IMR-90 (cell line): ENCODE results near the gene SLX4IP. TPM values are rescaled to one million over a fixed set of nuclear protein-coding genes. Genes with fewer than 3 reads are reported as not detected.

Experiments used
- ATAC-seq: fragments of 200-7000 bp; cut with Tn5 transposase; 2 replicates; pipeline ENCODE4 v1.9.1; 2020; ENCODE audit warnings: low read depth, mild to moderate bottlenecking, moderate library complexity
- BruUV-seq: library from RNA; stranded (reverse); fragments of 400-500 nt; replicated peaks from 2 replicates; lab custom pipeline; 2021; lab: Mats Ljungman, UMichigan
- CTCF ChIA-PET: fragments of 300-600 bp; formaldehyde crosslinking; extraction: SDS; loops from one replicate; lab custom pipeline; 2021; ENCODE audit warnings: antibody characterized with exemption; lab: Yijun Ruan, JAX
- POLR2A ChIA-PET: fragments of 300-600 bp; sonication (Branson Sonifier 250); formaldehyde crosslinking; loops from one replicate; lab custom pipeline; 2022; ENCODE audit warnings: antibody characterized with exemption; ENCODE audit not compliant: unreplicated experiment; lab: Charles Lee
- DNase-seq: peaks from one replicate; pipeline ENCODE4 v3.0.0; 2013
- H2AFZ ChIP-seq: replicated peaks from 2 replicates; pipeline ENCODE3; 2013; ENCODE audit warnings: low read length, mild to moderate bottlenecking; ENCODE audit not compliant: poor library complexity
- H2AK5ac ChIP-seq: 2 replicates; pipeline ENCODE4 v1.6.1; 2013; ENCODE audit warnings: low read depth, low read length, inconsistent platforms
- H2AK9ac ChIP-seq: replicated peaks from 2 replicates; pipeline ENCODE3; 2013; ENCODE audit warnings: mild to moderate bottlenecking, low read depth, low read length, moderate library complexity; ENCODE audit not compliant: poor library complexity
- H2BK120ac ChIP-seq: 2 replicates; pipeline ENCODE4 v1.6.1; 2013; ENCODE audit warnings: low read depth, low read length, inconsistent platforms
- H2BK15ac ChIP-seq: 3 replicates; pipeline ENCODE4 v1.6.1; 2013; ENCODE audit warnings: low read depth, low read length, inconsistent platforms
- H2BK20ac ChIP-seq: 2 replicates; pipeline ENCODE4 v1.6.1; 2013; ENCODE audit warnings: low read depth, mild to moderate bottlenecking, inconsistent platforms, low read length, moderate library complexity
- H2BK5ac ChIP-seq: 2 replicates; pipeline ENCODE4 v1.6.1; 2013; ENCODE audit warnings: mild to moderate bottlenecking, low read depth, low read length, inconsistent platforms; ENCODE audit not compliant: poor library complexity, severe bottlenecking
- H3K14ac ChIP-seq: replicated peaks from 2 replicates; pipeline ENCODE4 v1.6.1; 2013; ENCODE audit warnings: low read depth, low read length, inconsistent platforms
- H3K18ac ChIP-seq: 2 replicates; pipeline ENCODE4 v1.6.1; 2013; ENCODE audit warnings: low read depth, low read length, control low read depth
- H3K23ac ChIP-seq: 2 replicates; pipeline ENCODE4 v1.6.1; 2013; ENCODE audit warnings: low read depth, low read length, inconsistent platforms
- H3K27ac ChIP-seq: 2 replicates; pipeline ENCODE4 v1.5.1; 2013; ENCODE audit warnings: mild to moderate bottlenecking, control low read depth, low read length; ENCODE audit not compliant: insufficient read depth
- H3K27me3 ChIP-seq: 2 replicates; pipeline ENCODE4 v1.6.1; 2013; ENCODE audit warnings: low read length; ENCODE audit not compliant: control insufficient read depth, insufficient read depth
- H3K36me3 ChIP-seq: 2 replicates; pipeline ENCODE4 v1.6.1; 2013; ENCODE audit warnings: low read length, mixed read lengths; ENCODE audit not compliant: control insufficient read depth, insufficient read depth
- H3K4ac ChIP-seq: 2 replicates; pipeline ENCODE4 v1.6.1; 2013; ENCODE audit warnings: low read depth, low read length, inconsistent platforms
- H3K4me1 ChIP-seq: 2 replicates; pipeline ENCODE4 v1.6.1; 2013; ENCODE audit warnings: low read length, mixed read lengths; ENCODE audit not compliant: control insufficient read depth, insufficient read depth
- H3K4me2 ChIP-seq: 2 replicates; pipeline ENCODE4 v1.6.1; 2013; ENCODE audit warnings: low read depth, mild to moderate bottlenecking, control low read depth, low read length, moderate library complexity
- H3K4me3 ChIP-seq: 2 replicates; pipeline ENCODE4 v1.5.1; 2013; ENCODE audit warnings: low read depth, mild to moderate bottlenecking, control low read depth, low read length, moderate library complexity; ENCODE audit not compliant: insufficient read depth
- H3K56ac ChIP-seq: 2 replicates; pipeline ENCODE4 v1.6.1; 2013; ENCODE audit warnings: low read length, inconsistent platforms; ENCODE audit not compliant: insufficient read depth; ENCODE audit errors: extremely low read depth
- H3K79me1 ChIP-seq, 2 experiments: 2 replicates each; pipeline ENCODE4 v1.6.1; 2013; ENCODE audit warnings: low read length in 2 of 2, inconsistent platforms in 1 of 2, low read depth in 1 of 2
- H3K9ac ChIP-seq: 2 replicates; pipeline ENCODE4 v1.6.1; 2013; ENCODE audit warnings: low read depth, low read length, control low read depth
- H3K9me1 ChIP-seq: 2 replicates; pipeline ENCODE4 v1.6.1; 2013; ENCODE audit warnings: low read length, inconsistent platforms; ENCODE audit not compliant: insufficient read depth
- H3K9me3 ChIP-seq: 2 replicates; pipeline ENCODE4 v1.6.1; 2013; ENCODE audit warnings: low read length; ENCODE audit not compliant: control insufficient read depth, insufficient read depth
- H4K20me1 ChIP-seq: 2 replicates; pipeline ENCODE4 v1.6.1; 2013; ENCODE audit warnings: low read length, inconsistent platforms; ENCODE audit not compliant: insufficient read depth
- H4K5ac ChIP-seq: 2 replicates; pipeline ENCODE4 v1.6.1; 2013; ENCODE audit warnings: mild to moderate bottlenecking, low read depth, low read length, control low read depth
- H4K8ac ChIP-seq, 2 experiments: 2 replicates each; pipeline ENCODE4 v1.6.1; 2013; ENCODE audit warnings: low read depth in 2 of 2, low read length in 2 of 2, control low read depth in 1 of 2, inconsistent platforms in 1 of 2
- H4K91ac ChIP-seq: 2 replicates; pipeline ENCODE4 v1.6.1; 2013; ENCODE audit warnings: low read depth, low read length, inconsistent platforms; ENCODE audit not compliant: insufficient read depth
- BHLHE40 ChIP-seq: fragments of 150-350 bp; IDR thresholded peaks from 2 replicates; pipeline ENCODE4 v1.6.1; 2016; ENCODE audit warnings: mild to moderate bottlenecking, low read depth, low read length
- CHD1 ChIP-seq: IDR thresholded peaks from 2 replicates; pipeline ENCODE4 v1.6.1; 2012; ENCODE audit warnings: low read depth, low read length, improper control_type of control experiment
- FOS ChIP-seq: fragments of 150-350 bp; IDR thresholded peaks from 2 replicates; pipeline ENCODE4 v1.6.1; 2016; ENCODE audit warnings: low read depth, low read length
- MXI1 ChIP-seq: IDR thresholded peaks from 2 replicates; pipeline ENCODE4 v1.6.1; 2012; ENCODE audit warnings: low read depth, mild to moderate bottlenecking, low read length, moderate library complexity, borderline replicate concordance
- NFE2L2 ChIP-seq: fragments of 150-350 bp; IDR thresholded peaks from 2 replicates; pipeline ENCODE4 v1.6.1; 2016; ENCODE audit warnings: low read depth, mild to moderate bottlenecking, low read length
- POLR2A ChIP-seq: IDR thresholded peaks from 2 replicates; pipeline ENCODE4 v1.6.1; 2012; ENCODE audit warnings: mild to moderate bottlenecking, low read depth, low read length
- RAD21 ChIP-seq: IDR thresholded peaks from 2 replicates; pipeline ENCODE4 v1.6.1; 2012; ENCODE audit warnings: low read length, improper control_type of control experiment
- SMC3 ChIP-seq: fragments of 150-350 bp; IDR thresholded peaks from 2 replicates; pipeline ENCODE4 v1.6.1; 2016; ENCODE audit warnings: low read depth, mild to moderate bottlenecking, antibody characterized with exemption, low read length, moderate library complexity
- WGBS, 2 experiments: methylation state at CpG; one replicate each; pipeline versions ENCODE4 v1.1.5 to v1.1.7; 2013; ENCODE audit warnings: missing lambda C conversion rate in 2 of 2; ENCODE audit not compliant: insufficient read length in 1 of 2; ENCODE audit errors: extremely low coverage in 2 of 2; 5-methylcytosine and 5-hydroxymethylcytosine counted together
- dilution Hi-C: fragments of 300-500 bp; cut with HindIII; formaldehyde crosslinking; loops from one replicate; pipeline ENCODE4 v1.14.3; 2018; ENCODE audit warnings: low sequenced_read_pairs; ENCODE audit not compliant: unreplicated experiment
- in situ Hi-C: fragments of 300-500 bp; cut with MboI; formaldehyde crosslinking; loops from 3 replicates; pipeline ENCODE4 v1.14.3; 2019; ENCODE audit warnings: low sequenced_read_pairs, inconsistent platforms, mixed read lengths
- intact Hi-C: fragments of 100-400 bp; cut with micrococcal nuclease; formaldehyde crosslinking; loops from 2 replicates; pipeline ENCODE4 v1.10.0; 2022
- polyA plus RNA-seq, 3 experiments: library from polyadenylated mRNA; depleted of rRNA; stranded (reverse); fragments of >200 nt; gene quantifications; 2 replicates each; pipeline ENCODE4 v1.2.3, GENCODE V29; 2012; ENCODE audit warnings: low replicate concordance in 1 of 3
- total RNA-seq: library from RNA; depleted of rRNA; stranded (reverse); fragments of >200 nt; gene quantifications from 2 replicates; pipeline ENCODE4 v1.2.3, GENCODE V29; 2012
- TF ChIP-seq, protein P1 (sequence below): fragments of 150-350 bp; IDR thresholded peaks from 2 replicates; pipeline ENCODE4 v1.6.1; 2016; ENCODE audit warnings: low read depth, mild to moderate bottlenecking, low read length, moderate library complexity, borderline replicate concordance
- TF ChIP-seq, protein P2 (sequence below): fragments of 150-350 bp; IDR thresholded peaks from 2 replicates; pipeline ENCODE4 v1.6.1; 2017; ENCODE audit warnings: mild to moderate bottlenecking, antibody characterized with exemption, low read length, low read depth

The SLX4IP gene
- total and polyA plus RNA-seq, 2 of the 4 experiments (the other 2 are of a cell fraction): 1.3 to 5.9 TPM

DNA sequence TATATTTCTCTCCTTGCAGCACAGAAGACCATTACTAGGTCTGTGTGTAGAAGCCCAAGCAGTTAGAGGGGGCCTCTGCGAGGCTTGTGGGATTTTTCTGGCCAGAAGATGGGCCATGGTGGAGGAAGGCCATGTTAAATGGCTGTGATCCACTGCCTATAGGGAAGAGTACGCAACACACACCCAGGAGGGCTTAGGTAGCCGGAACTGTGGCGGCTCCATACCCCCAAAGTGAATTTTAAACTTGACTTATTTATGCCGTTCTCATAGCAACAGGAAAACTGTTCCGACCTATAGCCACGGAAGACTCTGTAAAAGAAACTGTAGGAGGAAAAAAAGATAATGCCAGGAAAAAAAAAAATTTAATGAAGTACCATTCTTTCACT is 69.5 kb downstream of the SLX4IP start:
- intact Hi-C loops (no loop called here), in situ Hi-C loops (no loop called here), dilution Hi-C loops (no loop called here)
- H4K20me1 ChIP-seq: no peaks in the 10 kb centered on the region
- no peak overlapping the region for H4K8ac ChIP-seq
- no peak overlapping the region for H3K4ac ChIP-seq
- WGBS, 2 experiments: no CpG with 5 or more reads among the region's 7 CpGs
- peaks cover 17% of the 10 kb centered on the region for H3K4me1 ChIP-seq
- DNase-seq: no peak
- H3K14ac ChIP-seq: no peak overlapping the region
- H2AK9ac ChIP-seq: no peak overlapping the region
- no peak overlapping the region for H4K5ac ChIP-seq
- H3K23ac ChIP-seq: no peak overlapping the region
- ATAC-seq: no peak
- no peak overlapping the region for H2BK15ac ChIP-seq
- H4K91ac ChIP-seq: no peak overlapping the region
- no peak overlapping the region for H2AK5ac ChIP-seq
- no peak overlapping the region for H3K18ac ChIP-seq
- no TSS peak for BruUV-seq
- ChIA-PET CTCF (interaction anchor here (0.8 kb wide), 1 partner anchor 55 kb away, joined by 3 read pairs; no protein-coding TSS in a partner anchor), POLR2A (no interaction called here)
- H3K27me3 ChIP-seq: no peaks in the 10 kb centered on the region
- no peak overlapping the region for H2BK120ac ChIP-seq
- H2BK5ac ChIP-seq: no peak overlapping the region
- peaks cover 8 to 16% of the 10 kb centered on the region in 2 experiments for H3K79me1 ChIP-seq
- H3K56ac ChIP-seq: no peak overlapping the region
- H3K9me3 ChIP-seq: no peaks in the 10 kb centered on the region
- H3K4me2 ChIP-seq: no peak overlapping the region
- TF ChIP-seq, protein P1, sequence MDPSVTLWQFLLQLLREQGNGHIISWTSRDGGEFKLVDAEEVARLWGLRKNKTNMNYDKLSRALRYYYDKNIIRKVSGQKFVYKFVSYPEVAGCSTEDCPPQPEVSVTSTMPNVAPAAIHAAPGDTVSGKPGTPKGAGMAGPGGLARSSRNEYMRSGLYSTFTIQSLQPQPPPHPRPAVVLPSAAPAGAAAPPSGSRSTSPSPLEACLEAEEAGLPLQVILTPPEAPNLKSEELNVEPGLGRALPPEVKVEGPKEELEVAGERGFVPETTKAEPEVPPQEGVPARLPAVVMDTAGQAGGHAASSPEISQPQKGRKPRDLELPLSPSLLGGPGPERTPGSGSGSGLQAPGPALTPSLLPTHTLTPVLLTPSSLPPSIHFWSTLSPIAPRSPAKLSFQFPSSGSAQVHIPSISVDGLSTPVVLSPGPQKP: no peak
- TF ChIP-seq MXI1 (no peak), SMC3 (no peak), BHLHE40 (no peak), CHD1 (no peak), RAD21 (no peak), FOS (no peak), POLR2A (no peak), NFE2L2 (no peak)
- TF ChIP-seq, protein P2, sequence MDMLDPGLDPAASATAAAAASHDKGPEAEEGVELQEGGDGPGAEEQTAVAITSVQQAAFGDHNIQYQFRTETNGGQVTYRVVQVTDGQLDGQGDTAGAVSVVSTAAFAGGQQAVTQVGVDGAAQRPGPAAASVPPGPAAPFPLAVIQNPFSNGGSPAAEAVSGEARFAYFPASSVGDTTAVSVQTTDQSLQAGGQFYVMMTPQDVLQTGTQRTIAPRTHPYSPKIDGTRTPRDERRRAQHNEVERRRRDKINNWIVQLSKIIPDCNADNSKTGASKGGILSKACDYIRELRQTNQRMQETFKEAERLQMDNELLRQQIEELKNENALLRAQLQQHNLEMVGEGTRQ: no peak
- no peak overlapping the region for H3K27ac ChIP-seq
- no peaks in the 10 kb centered on the region for H3K36me3 ChIP-seq
- no peak overlapping the region for H3K4me3 ChIP-seq
- H2AFZ ChIP-seq: no peak overlapping the region
- peaks cover 3% of the 10 kb centered on the region; the same call in 1 of the 2 replicates for H3K9me1 ChIP-seq
- no peak overlapping the region for H3K9ac ChIP-seq
- H2BK20ac ChIP-seq: no peak overlapping the region
